ENCODE measurements around the gene TSSK3.
"Not testable (repeated sequence)": the region's sequence is repeated elsewhere in the genome, so short reads cannot be mapped to it uniquely, and the experiment has no call there.

The TSSK3 gene

DNA sequence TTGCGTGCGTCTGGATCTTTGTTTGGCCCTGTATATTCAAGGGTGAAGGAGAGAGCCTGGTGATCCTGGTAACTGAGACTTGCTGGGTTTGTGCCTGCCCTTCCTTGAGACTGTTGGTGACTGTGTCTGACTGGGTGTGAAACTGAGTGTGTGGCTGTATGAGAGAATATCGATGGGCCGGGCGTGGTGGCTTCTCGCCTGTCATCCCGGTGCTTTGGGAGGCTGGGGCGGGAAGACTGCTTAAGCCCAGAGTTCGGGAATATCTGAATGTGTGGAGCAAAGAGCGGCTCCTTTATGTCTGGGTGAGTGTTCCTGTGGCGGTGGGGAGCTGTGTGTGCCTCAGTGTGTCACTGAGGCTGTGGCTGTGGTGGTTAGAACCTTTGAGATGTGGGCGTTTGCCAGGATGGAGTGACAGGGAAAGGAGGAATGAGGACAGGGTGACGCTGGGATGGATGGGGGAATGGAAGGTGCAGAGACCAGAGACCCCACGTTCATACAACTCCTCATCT lies 23.6 kb upstream of the TSSK3 start:
- no peak for DNase-seq (ENCODE audit: low spot score)

GRCh38 chr1:32339363-32339978 lies 22.9 kb upstream of the TSSK3 start:
- no peak for DNase-seq (ENCODE audit: low spot score)

- DNase-seq (ENCODE audit: low spot score): no peak
Measured at GRCh38 chr1:32341186-32341757, 21.1 kb upstream of the TSSK3 start.

- no peak for DNase-seq (ENCODE audit: low spot score)
Measured at GRCh38 chr1:32341971-32342370, 20.4 kb upstream of the TSSK3 start.

- DNase-seq (ENCODE audit: low spot score): no peak
Measured at GRCh38 chr1:32342704-32343103, 19.6 kb upstream of the TSSK3 start.

DNA sequence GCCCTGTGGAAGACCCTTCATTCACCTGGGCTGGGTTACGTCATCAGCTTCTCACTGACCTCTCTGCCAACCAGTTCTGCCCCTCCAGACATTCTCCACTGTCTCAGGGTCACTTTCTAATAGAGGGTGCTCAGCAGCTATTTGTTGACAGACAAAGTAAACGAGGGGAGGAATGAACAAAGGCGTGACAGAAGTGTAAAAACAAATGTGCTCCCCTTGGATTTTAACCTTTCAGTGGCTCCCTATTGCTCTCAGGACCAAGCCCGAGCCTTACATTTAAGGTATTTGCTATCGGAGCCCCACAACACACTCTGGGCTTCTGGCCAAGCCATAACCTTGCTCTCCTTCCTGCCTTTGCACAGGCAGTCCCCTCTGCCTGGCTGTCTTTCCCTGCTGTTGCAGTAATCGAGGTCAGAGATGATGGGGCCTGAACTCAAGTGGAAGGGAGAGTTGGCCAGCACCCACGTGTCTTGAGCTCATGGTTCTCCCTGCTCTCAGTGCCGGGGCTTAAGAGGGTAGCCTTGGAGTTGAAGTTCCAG lies 17.0 kb upstream of the TSSK3 start:
- DNase-seq (ENCODE audit: low spot score): no peak

DNA sequence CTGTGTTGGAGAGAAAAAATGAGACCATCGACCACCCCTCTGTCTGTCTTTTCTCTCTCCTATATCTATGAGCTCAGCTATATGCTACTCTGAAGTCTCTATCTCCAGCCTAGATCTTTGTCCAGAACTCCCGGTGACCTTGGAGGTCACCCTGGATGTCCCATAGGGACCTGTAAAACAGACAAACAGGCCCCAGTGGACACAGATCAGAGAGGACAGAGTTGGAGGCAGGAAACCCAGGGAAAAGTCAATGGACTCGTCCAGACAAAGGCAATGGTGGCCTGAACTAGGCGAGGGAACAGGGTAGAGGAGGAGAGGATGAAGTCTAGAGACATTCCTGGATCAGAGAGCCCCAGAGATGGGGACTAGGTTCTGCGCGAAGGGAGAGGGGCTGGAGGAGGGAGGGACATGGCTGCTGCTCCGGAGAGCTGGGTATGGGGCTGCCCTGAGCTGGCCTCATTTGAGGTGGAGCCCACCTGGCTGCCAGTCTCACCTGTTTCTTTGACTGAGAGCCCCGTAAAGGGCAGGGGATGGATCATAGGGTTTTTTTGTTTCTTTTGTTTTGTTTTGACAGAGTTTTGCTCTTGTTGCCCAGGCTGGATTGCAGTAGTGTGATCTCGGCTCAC lies 15.7 kb upstream of the TSSK3 start:
- DNase-seq (ENCODE audit: low spot score): no peak

- no peak for DNase-seq (ENCODE audit: low spot score)
Measured at GRCh38 chr1:32349211-32349708, 13.1 kb upstream of the TSSK3 start.

DNA sequence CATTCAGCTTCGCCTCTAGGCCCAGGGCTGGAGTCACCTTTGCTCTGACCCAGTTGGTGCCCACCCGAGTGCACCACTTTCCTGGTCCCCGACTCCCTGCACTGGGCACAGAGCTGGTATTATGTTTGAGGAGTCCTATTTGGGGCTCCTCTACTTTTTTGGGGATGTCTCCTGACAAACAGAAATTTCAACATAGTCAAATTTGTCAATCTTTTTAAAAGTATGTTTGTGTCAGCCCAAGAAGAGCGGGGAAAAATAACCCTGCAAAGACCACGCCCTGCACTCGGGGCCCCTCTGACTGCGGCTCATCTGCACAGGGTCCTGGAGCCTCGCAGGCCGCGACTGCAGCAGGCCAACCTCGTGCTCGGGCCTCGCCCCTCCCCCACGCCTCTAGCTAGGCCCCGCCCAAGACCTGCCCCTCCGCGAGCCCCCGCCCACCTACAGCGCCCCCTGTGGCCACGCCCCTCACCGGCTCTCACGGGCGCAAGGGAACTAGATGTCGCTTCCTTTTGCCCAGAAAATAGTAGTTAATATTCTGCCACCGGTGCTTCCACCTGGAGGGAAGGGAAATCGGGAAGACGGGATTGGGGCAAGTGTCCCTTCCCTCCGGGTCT lies 11.4 kb upstream of the TSSK3 start:
- peak; percentile 67 for DNase-seq (ENCODE audit: low spot score)

DNA sequence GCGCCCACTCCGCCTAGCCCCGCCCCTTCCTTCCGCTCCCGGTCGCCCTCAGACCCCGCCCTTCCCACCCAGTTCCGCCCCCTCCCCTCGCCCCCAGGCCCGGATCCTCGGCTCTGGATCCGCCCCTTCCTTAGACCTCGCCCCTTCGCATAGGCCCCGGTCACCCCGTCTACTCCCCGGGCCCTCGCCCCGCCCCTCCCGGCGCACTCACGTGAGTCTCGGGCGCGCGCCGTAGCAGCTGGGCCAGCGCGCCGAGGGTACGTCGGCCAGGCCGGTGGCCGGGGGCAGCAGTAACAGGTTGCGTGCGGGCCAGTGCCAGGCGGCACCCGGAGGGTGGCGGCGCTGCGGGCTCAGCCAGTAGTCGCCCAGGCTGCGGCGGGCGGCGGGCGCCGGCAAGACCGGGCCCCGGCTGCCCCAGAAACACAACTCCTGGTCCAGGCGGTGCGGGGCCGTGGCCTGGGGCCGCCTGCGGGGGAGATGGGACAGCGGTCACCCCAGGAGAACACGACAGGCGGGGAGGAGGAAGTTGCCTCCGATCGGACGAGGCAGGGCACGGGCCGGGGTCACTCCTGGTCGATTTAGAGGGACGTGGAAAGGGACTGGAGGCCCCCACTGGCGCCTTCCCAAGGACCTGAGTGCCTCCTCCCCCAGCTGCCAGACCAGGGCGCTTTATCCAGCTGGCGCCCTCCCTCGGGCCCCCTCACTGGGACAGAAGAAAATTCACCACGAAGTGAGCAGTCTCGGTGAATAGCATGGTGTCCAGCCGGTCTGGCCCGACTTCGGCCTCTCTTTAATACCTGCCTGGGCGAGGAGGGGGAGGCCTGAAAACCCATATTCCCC lies 10.7 kb upstream of the TSSK3 start:
- DNase-seq (ENCODE audit: low spot score): peak; percentile 92

- no peak for DNase-seq (ENCODE audit: low spot score)
Measured at GRCh38 chr1:32352239-32352745, 10.0 kb upstream of the TSSK3 start.

GRCh38 chr1:32352831-32353383 lies 9.4 kb upstream of the TSSK3 start:
- no peak for DNase-seq (ENCODE audit: low spot score)

- DNase-seq (ENCODE audit: low spot score): no peak
Measured at GRCh38 chr1:32353431-32353830, 8.9 kb upstream of the TSSK3 start.

DNA sequence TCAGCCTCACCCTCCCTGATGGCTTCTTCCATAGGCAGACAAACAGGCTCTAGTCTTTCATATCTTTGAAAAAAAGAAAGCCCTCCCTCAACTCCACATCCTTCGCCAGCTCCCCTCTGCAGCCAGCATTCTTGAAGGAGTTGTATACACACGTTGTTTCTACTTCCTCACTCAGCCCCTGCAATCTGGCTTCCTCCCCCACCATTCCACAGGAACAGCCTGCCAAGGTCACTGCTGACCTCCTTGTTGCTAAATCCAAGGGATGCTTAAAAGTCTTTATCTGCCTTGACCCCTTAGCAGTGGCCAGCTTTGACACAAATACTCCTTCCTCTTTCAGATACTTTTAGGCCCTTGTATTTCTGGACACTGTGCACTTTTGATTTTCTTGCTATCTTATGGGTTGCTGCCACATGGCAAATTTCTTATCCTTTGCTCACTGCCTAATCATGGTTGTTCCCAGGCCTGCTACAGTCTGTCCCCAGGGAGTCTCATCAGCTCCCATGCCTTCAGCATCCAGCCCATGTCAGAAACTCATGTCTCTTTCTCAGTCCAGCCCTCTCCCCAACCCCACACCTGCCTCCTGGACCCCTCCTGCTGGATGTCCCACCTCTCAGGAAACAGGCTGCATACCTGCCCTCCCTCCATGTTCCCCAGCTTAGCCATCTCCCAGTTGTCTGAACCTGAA lies 8.3 kb upstream of the TSSK3 start:
- DNase-seq (ENCODE audit: low spot score): no peak

DNA sequence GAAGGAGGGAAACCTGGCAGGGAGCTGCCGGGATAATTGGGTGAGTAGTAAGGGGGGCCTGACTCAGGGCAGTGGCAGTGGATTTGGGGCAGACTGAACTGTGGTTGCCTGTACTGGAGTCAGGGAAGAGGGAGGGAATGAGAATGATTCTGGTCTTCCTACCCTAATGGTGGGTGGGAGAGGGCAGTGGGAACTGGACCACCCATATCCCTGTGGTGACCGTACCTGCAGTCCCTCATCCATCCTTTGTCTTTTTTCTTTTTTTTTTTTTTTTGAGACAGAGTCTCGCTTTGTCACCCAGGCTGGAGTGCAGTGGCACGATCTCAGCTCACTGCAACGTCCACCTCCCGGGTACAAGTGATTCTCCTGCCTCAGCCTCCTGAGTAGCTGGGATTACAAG lies 6.6 kb upstream of the TSSK3 start:
- DNase-seq (ENCODE audit: low spot score): not testable (repeated sequence)

DNA sequence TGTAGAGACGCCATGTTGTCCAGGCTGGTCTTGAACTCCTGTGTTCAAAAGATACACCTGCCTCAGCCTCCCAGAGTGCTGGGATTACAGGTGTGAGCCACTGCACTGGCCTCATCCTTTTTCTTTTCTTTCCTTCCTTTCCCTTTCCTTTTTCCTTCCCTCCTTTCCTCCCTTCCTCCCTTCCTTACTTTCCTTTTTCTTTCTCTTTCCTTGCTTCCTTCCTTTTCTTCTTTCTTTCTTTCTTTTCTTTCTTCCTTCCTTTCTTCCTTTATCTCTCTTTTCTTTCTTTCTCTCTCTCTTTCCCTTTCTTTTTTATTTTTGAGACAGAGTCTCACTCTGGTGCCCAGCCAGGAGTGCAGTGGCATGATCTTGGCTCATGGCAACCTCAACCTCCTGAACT lies 5.9 kb upstream of the TSSK3 start:
- DNase-seq (ENCODE audit: low spot score): no peak

- DNase-seq (ENCODE audit: low spot score): no peak
Measured at GRCh38 chr1:32357614-32358013, 4.7 kb upstream of the TSSK3 start.

GRCh38 chr1:32358435-32358834 lies 3.9 kb upstream of the TSSK3 start:
- DNase-seq (ENCODE audit: low spot score): no peak

DNA sequence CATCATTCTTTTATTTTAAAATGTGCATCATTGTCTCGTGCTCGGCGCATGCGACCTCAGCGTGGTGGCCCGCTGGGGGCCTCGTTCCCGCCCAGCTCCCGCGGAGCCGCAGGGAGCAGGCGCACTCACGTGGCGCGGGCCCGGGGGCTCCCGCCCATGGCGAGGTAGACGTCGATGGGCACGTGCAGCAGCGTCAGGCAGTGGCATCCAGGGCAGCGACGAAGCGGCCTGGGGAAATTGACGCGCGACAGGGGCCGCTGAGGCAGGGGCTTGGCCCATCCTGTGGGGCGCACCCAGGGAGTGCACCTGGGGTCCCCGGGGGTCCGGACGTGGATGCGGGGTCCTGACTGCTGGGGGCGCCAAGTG lies 1.0 kb upstream of the TSSK3 start:
- DNase-seq (ENCODE audit: low spot score): no peak

GRCh38 chr1:32361674-32362473 lies 465 bp upstream of the TSSK3 start:
- DNase-seq (ENCODE audit: low spot score): no peak
